Skeletal muscle satellite cell (primary cell): ENCODE results near the gene GDPD1. TPM values are rescaled to one million over a fixed set of nuclear protein-coding genes. Genes with fewer than 3 reads are reported as not detected.

Experiments
- small RNA-seq: library from RNA; depleted of rRNA; stranded (forward); fragments of <200 nt; gene quantifications from one replicate; pipeline ENCODE3, GENCODE V24; 2012

GDPD1 gene

Small RNA genes lying within 50 kb of the gene (small RNA-seq; reads per million reads assigned to genes)
- gene RF00019 (not detected), gene SNRPGP17 (not detected)
